Testis (tissue), 2 donors: ENCODE measurements around the gene NAP1L5.

ENCODE experiments used
- CTCF ChIP-seq, 3 experiments: fragments of 450-650 bp in 2 of 3; fragments of 200-600 bp in 1 of 3; sonication (generic) in 1 of 3; IDR thresholded peaks; one replicate each; pipeline ENCODE4 v1.5.1; 2016 to 2019; ENCODE audit warnings: antibody characterized with exemption in 3 of 3, mild to moderate bottlenecking in 2 of 3, moderate library complexity in 1 of 3
- POLR2A ChIP-seq: fragments of 450-650 bp; IDR thresholded peaks from one replicate; pipeline ENCODE4 v1.6.1; 2017; ENCODE audit warnings: antibody characterized with exemption, mild to moderate bottlenecking, moderate library complexity

GRCh38 chr4:88673886-88674285 is 23.7 kb downstream of the NAP1L5 start:
- TF ChIP-seq CTCF (IDR thresholded peaks at IDR 0.05), result no peak
- TF ChIP-seq POLR2A, result no peak
